Measurements from ENCODE around the gene SSBP4.

The SSBP4 gene

DNA sequence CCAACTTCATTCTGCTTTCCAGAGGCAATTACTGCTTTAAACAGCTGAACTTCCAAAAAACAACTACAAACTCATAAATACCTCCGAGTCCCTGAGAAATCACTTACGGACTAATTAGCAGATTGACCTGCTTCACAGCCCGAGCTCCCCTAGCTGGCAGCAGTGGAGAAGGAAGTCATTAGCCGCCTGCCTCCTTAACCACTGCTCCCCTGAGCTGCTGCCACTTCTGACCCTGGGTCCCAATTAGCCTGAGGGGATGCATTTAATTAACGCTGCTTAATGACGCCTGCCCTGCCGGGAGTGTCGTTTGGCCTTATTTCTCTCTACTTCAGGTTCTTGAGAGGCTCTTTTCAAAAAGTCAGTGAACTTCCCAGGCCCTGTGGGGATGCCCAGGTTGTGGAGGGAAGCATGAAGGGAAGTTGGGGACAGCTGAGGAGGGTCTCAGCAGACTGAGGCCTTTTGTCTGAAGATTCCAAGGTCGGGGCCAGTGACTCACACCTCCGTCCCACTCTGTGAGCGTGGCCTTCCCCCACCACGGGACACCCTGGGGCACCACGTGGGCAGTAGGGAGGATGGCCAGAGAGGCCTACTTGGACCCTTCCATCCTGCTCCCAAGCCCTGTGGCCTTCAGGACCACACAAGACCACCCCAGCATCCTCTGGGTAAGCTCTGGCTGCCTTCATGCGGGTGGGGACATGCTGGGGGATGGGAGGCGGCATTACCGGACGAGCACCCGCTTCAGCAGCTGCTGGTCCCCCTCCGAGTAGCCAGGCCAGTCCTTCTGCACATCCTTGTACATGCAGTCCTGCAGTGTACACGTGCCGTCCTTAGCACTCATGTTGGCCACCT is 38.5 kb downstream of the SSBP4 start:
- DNase-seq (ENCODE audit: extremely low spot score, insufficient read length, low read depth) (no peak), FAIRE-seq (no peak)

DNA sequence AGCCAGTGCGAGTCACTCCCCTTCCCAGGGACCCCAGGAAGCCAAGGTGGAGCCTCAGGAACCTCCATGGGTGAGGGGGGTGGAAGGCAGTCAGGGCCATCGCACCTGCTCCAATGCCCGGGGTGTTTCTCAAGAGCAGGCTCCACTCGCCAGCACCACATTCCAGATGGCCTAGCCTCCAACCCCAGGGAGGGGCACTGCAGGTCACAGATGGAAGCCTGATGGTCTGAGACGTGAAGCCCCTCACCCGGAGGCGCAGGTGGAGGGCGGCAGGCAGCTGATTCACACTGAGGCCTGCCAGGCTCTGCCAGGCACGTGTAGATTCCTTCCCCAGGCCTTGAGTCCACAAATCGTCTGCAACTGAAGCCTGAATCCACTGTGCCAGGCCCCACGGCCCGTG is 41.7 kb downstream of the SSBP4 start:
- no peak for DNase-seq (ENCODE audit: extremely low spot score, insufficient read length, low read depth)
- FAIRE-seq, result no peak

DNA sequence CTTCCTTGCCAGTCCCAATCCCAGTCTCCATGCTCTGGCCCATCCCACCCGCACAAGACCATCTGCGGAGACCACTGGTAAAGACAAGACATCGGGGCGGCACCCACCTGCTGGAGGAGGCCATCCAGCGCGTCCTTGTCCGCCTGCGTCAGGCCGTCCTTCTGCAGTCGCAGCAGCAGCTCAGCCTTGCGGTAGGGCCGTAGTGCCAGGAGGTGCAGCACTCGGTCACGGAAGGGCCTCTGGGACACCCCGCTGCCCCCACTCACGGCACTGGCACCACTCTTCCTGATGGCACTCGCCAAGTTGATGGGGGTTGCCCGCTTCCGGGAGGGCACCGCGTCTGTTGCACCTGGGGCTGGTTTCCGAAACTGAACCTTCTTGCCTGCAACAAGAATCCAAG is 42.3 kb downstream of the SSBP4 start:
- DNase-seq (ENCODE audit: extremely low spot score, insufficient read length, low read depth) (no peak), FAIRE-seq (no peak)

DNA sequence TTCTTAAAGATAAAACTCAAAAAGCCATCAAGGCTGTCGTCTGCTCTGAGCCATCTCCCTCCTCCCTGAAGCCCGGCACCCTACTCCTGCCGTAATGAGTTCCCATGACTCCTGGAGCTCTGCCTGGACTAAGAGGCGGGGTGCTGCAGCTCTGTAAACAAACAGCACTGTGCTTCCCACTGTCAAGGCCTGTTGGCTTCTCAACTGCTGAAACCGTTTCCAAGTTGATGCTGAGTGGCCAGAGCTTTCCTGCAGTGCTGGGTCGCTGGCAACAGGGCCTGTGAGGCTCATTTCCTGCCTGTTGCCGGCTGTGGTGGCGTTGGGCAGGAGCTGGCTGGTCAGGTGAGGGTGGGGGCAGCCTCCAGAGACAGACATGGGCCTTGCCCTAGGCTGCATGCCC is 45.4 kb downstream of the SSBP4 start:
- DNase-seq (ENCODE audit: extremely low spot score, insufficient read length, low read depth), result no peak
- no peak for FAIRE-seq

DNA sequence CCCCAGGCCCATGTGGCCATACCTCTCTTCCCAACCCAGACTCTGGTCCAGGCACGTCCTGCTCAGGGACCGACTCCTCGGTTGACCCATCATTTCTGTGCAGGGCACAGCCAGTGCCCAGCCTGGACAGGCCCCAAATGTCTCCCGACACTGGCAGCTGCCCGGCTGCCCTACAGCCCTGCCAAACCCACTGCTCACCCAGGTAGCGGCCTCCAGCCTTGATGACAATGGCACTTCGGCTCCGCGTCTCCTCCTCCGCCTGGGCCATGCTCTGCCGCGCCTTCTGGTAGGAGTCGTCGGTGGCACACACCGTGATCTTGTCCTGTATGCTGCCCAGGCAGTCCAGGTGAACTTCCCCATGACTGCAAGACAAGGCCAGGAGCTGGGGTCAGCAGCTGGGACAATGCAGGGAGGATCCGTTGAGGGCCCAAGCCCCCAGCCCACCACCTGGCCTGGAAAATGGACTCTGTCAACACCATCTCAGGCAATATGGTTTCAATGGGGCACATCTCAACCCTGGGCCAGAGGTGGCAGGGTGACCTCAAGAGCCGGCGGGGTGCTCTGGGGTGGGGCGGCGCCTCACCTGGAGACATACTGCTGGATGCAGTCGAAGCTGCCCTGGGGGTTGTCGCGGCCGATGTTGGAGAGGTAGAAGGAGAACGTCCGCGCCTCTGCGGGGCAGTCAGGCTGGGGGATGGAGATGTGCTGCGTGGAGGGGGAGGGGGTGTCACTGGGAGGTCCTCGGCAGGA is 46.2 kb downstream of the SSBP4 start:
- FAIRE-seq (no peak), DNase-seq (ENCODE audit: extremely low spot score, insufficient read length, low read depth) (no peak)

DNA sequence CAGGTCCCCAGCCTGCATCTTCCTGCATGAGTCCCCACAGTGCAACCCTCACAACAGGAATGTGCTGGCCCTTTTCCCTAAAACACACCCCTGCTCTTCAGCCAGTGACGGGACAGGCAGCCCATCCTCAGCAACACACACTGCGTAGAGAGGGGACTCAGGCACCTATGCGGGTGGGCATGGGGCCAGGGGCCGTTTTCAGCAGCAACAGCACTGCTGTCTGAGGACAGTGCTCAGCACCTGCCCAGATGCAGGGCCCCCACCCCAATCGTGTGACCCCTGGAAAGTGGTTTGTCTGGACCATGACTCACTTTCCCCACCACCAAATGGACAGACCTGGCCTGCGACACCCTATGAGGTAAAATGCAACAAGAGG is 46.8 kb downstream of the SSBP4 start:
- no peak for FAIRE-seq
- DNase-seq (ENCODE audit: extremely low spot score, insufficient read length, low read depth), result no peak

DNA sequence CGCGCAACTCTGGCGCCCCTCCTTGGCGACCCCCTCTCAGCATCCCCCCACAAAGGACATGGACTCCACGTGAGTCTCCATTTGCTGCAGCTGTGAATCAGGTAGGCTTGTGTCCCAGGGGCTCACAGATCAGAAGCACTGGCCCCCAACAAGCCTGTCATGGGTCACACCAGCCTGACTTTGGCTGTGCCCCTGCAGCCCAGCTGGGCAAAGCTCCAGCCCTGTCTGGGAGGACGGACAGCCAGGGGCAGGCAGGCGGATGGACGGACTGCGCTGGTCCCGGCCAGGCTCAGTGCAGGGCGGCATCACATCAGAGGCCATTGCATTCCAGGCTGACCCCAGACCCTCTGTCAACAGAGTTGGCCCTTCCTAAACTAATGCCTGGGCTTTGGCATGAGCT is 47.2 kb downstream of the SSBP4 start:
- FAIRE-seq, result no peak

DNA sequence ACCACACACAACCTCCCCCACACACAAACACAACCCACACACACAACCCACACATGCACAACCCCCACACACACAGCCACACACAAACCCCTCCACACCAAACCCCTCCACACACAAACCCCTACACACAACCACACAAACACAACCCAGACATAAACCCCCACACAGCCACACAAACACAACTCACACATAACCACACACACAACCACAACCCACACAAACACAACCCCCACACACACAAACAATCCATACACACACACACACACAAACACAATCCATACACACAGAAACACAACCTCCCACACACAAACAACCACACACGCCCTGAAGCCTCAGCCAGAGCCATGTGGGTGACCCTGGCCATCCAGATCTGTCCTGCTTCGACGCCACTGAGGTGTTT is 48.8 kb downstream of the SSBP4 start:
- FAIRE-seq (no peak), DNase-seq (ENCODE audit: extremely low spot score, insufficient read length, low read depth) (no peak)

More for the DNA sequence above, 47.2 kb downstream of the SSBP4 start:
- DNase-seq (ENCODE audit: extremely low spot score, insufficient read length, low read depth), result no peak

DNA sequence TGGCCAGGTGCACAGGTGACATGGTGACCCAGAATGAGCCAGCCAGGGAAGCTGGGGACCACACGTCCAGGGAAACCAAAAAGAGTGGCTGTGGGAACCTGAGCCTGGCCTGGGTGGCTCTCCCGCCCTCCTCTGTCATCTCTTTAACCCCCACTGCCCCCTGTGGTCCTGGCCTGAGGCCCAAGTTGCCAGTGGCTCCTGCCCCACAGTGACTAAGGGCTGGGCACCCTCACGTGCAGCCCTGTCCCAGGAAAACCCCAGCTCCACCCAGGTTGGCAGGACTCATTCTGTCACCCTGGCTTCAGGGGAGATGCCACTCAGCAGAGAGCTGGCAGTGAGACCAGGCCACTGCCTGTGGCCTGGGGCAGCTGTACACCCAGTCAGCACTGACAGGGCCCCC is 49.3 kb downstream of the SSBP4 start:
- DNase-seq (ENCODE audit: extremely low spot score, insufficient read length, low read depth) (no peak), FAIRE-seq (no peak)

DNA sequence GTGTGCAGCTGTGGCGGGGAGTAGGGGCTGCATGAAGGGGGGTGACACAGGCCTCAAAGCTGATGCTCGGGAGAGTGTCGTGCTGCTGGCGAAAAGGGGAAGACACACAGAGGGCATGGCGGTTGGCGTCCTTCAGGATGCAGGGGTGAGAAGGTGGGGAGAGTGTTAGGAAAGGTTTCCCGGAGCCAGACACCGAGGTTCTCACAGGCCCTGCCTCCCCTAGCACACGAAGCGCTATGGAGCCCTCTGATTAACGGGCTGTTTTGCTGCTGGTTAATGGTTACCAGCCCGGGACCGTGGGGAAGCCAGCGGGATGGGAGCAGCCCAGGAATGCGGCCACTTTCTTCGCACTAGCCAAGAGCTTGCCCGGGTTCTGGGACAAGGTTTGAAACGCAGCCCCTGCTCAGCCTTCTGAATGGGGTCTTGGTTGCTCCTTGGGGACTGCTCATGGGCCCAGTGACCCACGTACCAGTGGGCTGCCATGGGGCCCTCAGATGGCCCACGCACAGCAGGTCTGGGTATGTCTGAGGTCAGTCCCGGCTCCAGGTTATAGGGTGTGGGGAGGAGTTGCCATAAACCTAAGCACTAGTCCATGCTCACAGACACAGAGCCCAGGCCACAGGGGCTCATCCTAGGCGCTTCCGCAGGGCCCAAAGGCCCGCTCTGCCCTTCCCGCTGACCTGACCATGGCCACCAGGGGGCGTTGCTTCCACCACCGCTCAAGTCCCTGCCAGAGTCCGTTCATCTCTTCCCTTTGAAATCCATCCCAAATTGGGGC is 50.1 kb downstream of the SSBP4 start:
- DNase-seq (ENCODE audit: extremely low spot score, insufficient read length, low read depth) (peak; percentile 39), FAIRE-seq (no peak)

DNA sequence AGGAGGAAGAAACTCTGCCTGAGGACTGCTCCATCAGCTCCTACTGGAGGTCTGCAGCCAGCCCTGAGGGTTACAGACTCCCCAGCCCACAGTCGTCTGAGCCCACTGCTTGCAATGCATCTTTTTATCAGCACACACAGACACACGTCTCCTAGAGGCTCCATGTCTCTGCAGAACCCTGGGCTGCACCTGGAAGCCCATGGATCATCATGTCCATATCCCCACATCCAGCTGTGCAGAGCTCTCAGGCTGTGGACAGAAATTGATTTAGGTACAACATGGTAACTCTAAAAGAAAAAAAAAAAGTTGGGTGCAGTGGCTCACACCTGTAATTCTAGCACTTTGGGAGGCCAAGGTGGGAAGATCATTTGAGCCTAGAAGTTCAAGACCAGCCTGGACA is 51.6 kb downstream of the SSBP4 start:
- FAIRE-seq (no peak), DNase-seq (ENCODE audit: extremely low spot score, insufficient read length, low read depth) (no peak)

DNA sequence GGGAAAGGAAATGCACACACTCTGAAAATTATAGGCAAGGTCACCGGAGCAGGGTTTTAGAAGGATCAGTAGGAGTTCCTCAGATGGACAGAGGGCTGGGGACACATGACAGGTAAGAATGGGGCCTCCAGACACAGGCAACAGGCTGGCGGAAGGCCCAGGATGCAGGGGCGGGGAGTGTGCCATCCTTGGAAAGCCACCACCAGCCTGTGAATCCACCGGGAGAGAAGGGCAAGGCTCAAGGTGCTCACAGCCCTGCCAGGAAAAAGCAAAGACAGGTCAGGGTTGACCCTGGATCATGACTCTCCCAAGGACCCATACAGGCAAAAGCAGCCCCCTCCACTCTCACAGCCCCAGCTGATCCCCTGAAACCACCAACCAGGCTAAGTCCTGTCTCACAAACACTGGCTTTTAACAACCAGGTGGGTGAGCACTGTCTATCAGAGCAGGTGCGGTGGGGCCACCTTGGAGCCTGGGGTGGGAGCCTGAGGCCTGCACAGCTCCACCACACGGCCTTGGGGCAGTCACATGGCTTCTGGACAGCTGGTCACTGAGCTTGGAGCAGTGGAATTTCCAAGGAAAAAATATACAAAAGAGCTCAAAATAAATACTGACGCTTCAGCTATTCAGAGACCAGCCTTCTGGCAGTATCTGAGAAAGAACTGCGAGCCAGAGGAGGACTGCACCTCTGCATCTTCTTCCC is 54.0 kb downstream of the SSBP4 start:
- no peak for FAIRE-seq
- no peak for DNase-seq (ENCODE audit: extremely low spot score, insufficient read length, low read depth)

DNA sequence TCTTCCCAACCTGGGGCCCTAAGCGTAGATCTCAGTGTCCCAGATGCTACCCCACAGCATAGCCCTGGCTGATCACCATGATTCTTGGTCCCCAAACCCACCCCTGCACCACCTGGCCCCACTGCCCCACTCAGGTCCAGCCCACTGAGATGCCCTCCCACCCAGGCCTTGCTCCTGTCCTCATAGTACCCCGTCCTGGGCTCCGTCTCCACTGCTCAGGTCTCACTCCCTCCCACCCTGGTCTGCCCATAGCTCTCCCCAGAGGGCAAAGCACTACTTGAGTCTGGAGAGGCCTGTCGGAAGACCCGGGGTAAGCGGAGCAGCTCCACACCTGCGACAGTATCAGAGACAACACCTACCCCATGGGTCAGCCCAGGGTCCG is 54.5 kb downstream of the SSBP4 start:
- FAIRE-seq (no peak), DNase-seq (ENCODE audit: extremely low spot score, insufficient read length, low read depth) (no peak)

DNA sequence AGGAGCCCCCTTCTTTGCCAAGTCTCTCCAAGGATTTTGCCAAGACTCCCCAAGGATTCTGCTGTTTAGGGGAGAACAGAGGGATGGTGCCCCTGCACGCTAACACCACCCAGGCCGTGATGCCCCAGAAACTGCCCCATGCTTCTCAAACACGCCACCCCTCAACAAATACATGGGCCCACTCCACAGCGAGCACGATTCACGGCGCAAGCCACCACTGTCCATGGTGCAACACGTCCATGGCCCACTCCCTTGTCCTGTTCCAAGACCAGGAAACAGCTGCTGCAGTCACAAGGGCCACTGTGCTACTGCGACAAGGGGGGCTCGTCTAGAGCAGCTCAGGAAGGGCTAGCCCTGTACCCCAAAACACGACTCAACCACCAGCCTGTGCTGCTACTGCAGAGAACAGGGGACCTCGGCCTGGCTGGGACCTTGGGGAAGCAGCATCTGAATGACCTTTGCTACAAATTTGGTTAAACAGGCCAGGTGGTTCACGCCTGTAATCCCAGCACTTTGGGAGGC is 55.2 kb downstream of the SSBP4 start:
- DNase-seq (ENCODE audit: extremely low spot score, insufficient read length, low read depth) (no peak), FAIRE-seq (no peak)

DNA sequence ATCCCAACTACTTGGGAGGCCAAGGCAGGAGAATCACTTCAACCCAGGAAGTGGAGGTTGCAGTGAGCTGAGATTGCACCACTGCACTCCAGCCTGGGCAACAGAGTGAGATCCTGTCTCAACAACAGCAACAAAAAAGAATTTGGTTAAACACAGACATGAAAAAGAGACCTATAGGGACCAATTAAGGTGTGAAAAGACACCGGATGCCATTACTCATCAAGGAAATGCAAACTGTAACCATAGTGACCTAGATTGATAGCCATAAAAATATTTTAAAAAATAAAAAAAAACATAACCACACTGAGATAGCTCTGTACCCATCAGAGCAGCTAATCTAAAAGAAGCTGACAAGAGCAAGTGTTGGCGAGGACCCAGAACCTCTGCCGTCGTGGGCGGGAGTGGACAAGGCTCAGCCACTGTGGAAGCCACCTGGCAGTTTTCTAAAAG is 55.8 kb downstream of the SSBP4 start:
- no peak for DNase-seq (ENCODE audit: extremely low spot score, insufficient read length, low read depth)
- FAIRE-seq, result no peak

DNA sequence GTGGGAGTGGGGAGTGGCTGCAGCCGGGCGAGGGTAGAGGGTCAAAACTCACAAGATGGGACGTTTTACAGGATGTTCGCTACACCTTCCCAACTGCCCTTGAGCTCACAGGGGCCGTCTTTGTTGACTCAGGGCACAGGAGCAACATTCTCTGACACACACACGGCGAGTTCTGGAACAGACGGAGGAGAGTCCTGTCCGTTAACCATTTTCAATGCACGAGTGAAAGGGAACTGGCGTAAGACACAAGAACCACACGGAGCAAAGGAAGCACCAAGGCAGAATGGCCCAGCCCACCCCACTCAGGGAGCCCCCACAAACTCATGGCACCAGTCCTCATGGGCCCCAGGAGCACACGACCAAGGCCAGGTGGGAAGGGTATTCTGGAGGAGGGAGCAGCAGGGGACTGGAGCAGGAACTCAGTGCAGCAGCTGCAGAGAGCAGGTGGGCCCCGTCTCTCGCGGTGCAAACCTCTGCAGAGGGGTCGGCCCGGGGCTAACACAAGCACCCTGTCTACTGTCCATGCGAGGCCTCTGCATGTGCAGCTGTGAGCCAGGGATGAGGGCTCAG is 56.6 kb downstream of the SSBP4 start:
- FAIRE-seq (no peak), DNase-seq (ENCODE audit: extremely low spot score, insufficient read length, low read depth) (no peak)

DNA sequence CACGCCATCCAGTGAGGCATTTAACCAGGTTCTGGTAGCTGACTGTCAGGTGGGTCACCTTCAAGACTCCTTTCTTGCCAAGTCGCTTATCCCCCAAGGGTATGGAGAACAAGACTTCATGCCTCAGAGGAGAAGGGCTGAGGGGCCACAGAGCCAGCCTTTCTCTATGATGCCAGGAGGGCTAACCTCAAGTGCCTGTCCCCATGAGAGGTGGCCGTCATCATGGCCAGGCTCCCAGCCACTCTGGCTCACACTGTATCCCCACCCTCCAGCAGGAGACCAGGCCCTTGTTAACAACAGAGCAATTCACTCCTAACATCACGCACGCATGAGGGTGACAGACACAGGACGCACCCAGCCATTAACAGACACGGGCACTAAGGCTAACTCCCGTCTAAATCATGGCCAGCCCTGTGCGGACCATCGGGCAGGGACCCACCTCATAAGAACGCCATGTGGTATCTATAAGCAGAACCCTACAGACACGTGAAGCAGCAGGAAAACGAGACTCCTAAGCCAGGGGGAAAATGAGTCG is 57.4 kb downstream of the SSBP4 start:
- FAIRE-seq, result no peak

DNA sequence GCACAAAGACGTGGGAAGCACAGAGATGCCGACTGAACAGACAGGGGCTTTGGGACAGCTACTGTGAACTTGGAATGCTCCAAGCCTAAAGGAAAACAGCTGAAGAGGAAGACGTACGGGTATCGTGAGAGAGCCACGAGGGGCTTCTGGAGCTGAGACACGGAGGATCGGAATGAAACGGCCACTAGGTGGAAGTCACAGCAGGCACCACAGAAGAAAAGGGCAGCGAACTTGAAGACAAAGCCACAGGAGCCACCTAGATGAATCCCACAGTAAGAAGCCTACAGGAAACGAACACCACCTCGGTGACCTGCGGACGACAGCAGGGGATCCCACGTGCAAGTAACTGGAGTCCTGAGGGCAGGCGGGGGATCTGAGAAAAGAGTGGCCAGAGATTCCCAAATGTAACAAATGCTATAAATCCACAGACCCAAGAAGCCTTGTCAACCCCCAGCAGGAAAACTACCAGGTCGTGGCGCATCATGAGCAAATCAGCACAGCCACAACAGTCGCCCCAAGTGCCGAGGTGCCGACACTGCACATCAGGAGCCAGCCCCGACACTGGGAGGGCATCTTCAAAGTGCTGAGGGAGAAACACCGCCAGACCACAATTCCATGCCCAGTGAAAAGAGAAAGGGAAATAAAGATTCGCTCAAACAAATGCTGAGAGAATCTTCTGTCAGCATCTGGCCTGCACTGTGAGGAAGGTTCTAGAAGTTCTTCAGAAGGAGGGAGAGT is 58.0 kb downstream of the SSBP4 start:
- FAIRE-seq (no peak), DNase-seq (ENCODE audit: extremely low spot score, insufficient read length, low read depth) (no peak)

More for the DNA sequence above, 57.4 kb downstream of the SSBP4 start:
- no peak for DNase-seq (ENCODE audit: extremely low spot score, insufficient read length, low read depth)

DNA sequence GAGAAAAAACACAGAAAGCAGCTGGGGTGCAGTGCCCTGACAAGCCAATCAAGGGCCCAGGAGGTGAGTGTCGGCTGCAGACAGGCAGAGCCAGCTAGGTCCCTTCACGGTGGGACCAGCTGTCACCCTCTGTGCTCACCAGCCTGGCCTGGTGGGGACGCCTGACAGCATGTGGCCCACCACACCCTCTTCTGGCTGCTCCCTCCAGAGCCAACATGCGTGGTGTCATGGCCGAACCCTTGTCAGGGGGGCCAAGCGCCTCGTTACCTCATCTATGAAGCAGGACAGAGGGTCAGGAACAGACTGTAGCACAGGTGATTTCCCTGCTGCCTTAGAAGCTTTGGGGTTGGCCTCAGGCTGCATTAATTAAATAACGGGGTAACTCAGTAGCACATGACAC is 58.8 kb downstream of the SSBP4 start:
- DNase-seq (ENCODE audit: extremely low spot score, insufficient read length, low read depth) (no peak), FAIRE-seq (no peak)

Measured in GM18507 (cell line).